ENCODE results near the gene ALKBH2.
A peak's percentile ranks its signal among the peaks of the same experiment; 100 is the strongest.
"Not testable (repeated sequence)": the region's sequence is repeated elsewhere in the genome, so short reads cannot be mapped to it uniquely, and the experiment has no call there.

ALKBH2 gene

GRCh38 chr12:109069307-109070271, 23.7 kb downstream of the ALKBH2 start:
- no peak for DNase-seq (ENCODE audit: low read depth)

DNA sequence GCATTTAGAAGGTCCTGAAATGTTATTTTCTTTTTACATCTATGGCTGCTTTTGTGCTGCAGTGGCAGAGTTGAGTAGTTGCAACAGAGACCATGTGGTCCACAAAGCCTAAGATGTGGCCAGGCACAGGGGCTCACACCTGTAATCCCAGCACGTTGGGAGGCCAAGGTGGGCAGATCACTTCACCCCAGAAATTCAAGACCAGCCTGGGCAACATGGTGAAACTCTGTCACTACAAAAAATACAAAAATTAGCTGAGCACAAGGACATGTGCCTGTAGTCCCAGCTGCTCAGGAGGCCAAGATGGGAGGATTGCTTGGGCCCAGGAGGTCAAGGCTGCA, 27.4 kb downstream of the ALKBH2 start:
- DNase-seq (ENCODE audit: low read depth) = no peak

- DNase-seq (ENCODE audit: low read depth) = no peak
Observed at GRCh38 chr12:109065154-109065852, 28.0 kb downstream of the ALKBH2 start.

GRCh38 chr12:109064143-109064542, 29.1 kb downstream of the ALKBH2 start:
- DNase-seq (ENCODE audit: low read depth) = no peak

- DNase-seq (ENCODE audit: low read depth) = no peak
Observed at GRCh38 chr12:109058773-109059172, 34.5 kb downstream of the ALKBH2 start.

DNA sequence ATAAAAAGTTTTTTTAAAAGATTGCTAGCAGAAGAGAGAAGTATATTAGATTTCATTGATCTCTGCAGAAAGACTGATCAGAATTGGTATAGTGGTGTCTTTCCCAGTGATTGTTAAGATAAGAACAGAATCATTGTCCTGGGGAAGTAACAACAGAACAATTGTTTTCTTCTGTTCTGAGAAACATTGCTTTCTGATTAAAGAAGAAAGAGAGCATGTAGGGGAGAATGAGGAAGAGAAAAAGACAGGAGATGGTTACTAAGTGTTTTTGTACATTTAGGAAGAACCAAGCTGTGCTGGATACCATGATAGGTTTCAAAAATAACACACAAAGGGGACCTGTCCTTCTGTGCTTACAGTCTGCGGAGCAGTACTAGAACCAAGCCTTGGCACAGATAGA, 35.9 kb downstream of the ALKBH2 start:
- DNase-seq (ENCODE audit: low read depth) = no peak

GRCh38 chr12:109056891-109057290, 36.4 kb downstream of the ALKBH2 start:
- no peak for DNase-seq (ENCODE audit: low read depth)

GRCh38 chr12:109054520-109054919, 38.8 kb downstream of the ALKBH2 start:
- no peak for DNase-seq (ENCODE audit: low read depth)

DNA sequence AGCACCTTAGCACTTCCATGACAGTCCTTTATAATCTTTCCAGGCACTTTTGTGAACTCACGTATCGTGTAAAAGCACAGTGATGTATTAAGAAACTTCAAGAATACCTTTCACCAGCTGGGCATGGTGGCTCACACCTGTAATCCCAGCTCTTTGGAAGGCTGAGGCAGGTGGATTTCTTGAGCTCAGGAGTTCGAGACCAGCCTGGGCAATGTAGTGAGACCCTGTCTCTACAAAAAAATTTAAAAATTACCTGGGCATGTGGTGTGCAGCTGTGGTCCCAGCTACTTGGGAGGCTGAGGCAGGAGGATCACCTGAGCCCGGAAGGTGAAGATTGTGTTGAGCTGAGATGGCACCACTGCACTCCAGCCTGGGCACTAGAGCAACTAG, 39.2 kb downstream of the ALKBH2 start:
- not testable (repeated sequence) for DNase-seq (ENCODE audit: low read depth)

- DNase-seq (ENCODE audit: low read depth) = no peak
Observed at GRCh38 chr12:109053382-109054123, 39.7 kb downstream of the ALKBH2 start.

DNA sequence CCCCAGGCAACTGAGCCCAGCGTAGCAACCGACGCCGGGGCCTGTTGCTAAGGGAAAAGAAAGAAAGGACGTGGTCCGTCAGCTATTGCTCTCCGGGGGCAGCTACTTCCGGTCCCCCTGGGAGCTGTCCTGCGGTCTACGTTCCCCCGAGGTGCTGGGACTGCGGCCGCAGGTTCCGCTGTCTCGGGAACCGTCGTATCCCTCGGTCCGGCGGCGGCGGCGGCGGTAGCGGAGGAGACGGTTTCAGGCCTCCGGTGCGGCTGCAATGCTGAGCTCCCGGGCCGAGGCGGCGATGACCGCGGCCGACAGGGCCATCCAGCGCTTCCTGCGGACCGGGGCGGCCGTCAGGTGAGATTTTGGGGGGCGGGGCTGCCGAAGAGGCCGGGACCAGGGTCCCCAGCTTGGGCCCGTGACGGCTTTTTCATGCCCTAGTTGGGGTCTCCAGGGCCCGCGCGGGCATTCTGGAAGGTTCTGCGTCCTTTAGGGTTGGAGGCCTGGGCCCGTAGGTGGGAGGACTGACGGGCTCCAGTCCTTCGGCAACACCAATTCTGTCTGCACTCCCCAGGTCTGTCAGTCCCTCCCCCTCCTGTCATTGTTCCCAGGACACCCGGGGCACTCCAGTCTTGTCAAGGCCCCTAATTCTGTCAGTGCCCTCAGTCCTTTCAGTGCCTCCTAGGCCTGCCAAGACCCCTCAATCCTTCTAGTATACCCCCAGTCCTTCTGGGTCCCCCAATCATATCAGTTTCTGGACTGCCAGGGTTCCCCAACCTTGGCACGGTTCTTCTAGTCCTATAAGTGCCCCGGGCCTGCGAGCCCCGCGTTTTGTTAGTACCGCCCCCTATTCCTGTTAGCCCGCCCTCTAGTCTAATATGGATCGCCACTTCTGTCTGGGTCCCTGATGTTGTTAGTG, 40.6 kb downstream of the ALKBH2 start, which contains the start of gene USP30:
Gene USP30 (plus strand): TSS at position 163 of the 910 bp plus-strand sequence. CDS start 103 bp downstream, at position 266.
- peak; percentile 76 for DNase-seq (ENCODE audit: low read depth)

GRCh38 chr12:109052097-109052413, 41.2 kb downstream of the ALKBH2 start:
- DNase-seq (ENCODE audit: low read depth) = no peak

DNA sequence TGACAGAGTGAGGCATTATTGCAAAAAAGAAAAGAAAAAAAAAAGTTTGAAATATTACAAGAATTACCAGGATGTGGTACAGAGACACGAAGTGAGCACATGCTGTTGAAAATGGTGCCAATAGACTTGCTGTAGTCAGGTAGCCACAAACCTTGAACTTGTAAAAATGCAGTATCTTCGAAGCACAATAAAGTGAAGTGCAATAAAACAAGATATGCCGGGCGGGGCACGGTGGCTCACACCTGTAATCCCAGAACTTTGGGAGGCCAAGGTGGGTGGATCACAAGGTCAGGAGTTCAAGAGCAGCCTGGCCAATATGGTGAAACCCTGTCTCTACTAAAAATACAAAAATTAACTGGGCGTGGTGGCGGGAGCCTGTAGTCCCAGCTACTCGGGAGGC, 43.5 kb downstream of the ALKBH2 start:
- not testable (repeated sequence) for DNase-seq (ENCODE audit: low read depth)

- not testable (repeated sequence) for DNase-seq (ENCODE audit: low read depth)
Observed at GRCh38 chr12:109048706-109049105, 44.6 kb downstream of the ALKBH2 start.

- DNase-seq (ENCODE audit: low read depth) = no peak
Observed at GRCh38 chr12:109047081-109047805, 46.0 kb downstream of the ALKBH2 start.

DNA sequence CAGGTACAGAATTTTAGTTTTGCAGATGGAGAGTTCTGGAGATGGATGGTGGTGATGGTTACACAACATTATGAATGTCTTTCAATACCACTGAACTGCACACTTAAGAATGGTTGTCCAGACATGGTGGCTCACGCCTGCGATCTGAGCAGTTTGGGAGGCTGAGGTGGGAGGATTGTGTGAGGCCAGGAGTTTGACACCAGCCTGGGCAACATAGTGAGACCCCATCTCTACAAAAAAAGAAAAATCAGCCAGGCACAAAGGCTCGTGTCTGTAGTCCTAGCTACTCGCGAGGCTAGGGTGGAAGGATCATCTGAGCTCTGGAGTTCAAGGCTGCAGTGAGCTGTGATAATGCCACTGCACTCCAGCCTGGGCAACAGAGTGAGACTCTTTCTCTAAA, 49.0 kb downstream of the ALKBH2 start:
- no peak for DNase-seq (ENCODE audit: low read depth)

All from stimulated activated CD8-positive, alpha-beta memory T cell treated with anti-CD3 and anti-CD28 coated beads, Interleukin-15, amount 100 ng/mL, for 24 hours (primary cell).